Measurements from ENCODE around the gene CASTOR1. TPM values are rescaled to one million over a fixed set of nuclear protein-coding genes. Genes with fewer than 3 reads are reported as not detected.

The CASTOR1 gene
- total and polyA plus RNA-seq, 2 donors (not counting 3 experiments of a cell fraction or from before 2014, with no cell fraction given) = 8.1 to 26.8 TPM

DNA sequence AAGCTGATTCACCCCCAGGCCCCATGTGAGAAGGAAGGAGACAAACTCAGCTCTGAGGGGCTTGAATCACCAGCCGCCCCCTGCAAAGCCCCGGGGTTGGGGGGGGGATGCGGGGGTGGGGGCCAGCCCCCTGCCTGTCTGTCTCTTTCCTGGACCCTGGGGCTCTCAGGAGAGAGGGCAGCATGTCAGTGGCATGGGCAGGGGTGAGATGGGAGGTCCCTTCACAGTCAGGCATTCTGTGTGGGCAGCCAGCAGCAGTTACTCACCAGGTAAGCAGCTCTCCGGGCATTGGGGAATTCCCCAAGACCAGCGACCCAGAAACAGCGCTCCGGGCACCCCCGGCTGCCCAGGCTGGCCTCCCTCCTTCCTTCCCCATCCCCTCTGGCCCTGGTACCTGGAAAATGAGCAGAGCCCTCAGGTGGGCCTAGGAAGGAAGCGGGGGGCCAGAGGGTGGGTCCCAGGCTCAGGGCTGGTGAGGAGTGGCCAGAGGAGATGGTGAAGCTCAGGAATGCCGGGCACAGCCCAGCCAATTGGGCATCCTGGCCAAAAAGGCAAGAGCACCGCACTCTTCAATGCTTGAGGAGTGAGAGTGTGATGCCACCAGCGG is 38.5 kb downstream of the CASTOR1 start:
- DNase-seq (ENCODE audit: low read depth, low spot score) (no peak), FAIRE-seq (no peak)
- intact Hi-C loops (cut with micrococcal nuclease) = no loop called here
- H3K9me1 ChIP-seq (replicated peaks; ENCODE audit: control insufficient read depth, extremely low read depth, insufficient read depth, low read length) = no peaks in the 10 kb centered on the region
- H3K27me3 ChIP-seq (ENCODE audit: control insufficient read depth in 2 of 2, insufficient read depth in 2 of 2, low read length in 2 of 2) = peaks cover 14 to 18% of the 10 kb centered on the region in 2 experiments
- ChIA-PET POLR2A (interaction anchor here (0.5 kb wide), 1 partner anchor 205 kb away, joined by 3 read pairs; no protein-coding TSS in a partner anchor), CTCF (interaction anchor here (0.6 to 2.7 kb wide), 8 partner anchors 13 to 615 kb away, joined by 3 to 16 read pairs (median 4); no protein-coding TSS in a partner anchor)
- no peak overlapping the region for H3K9ac ChIP-seq (replicated peaks; ENCODE audit: extremely low read depth, insufficient read depth, low read length)
- no peak for TF ChIP-seq POLR2AphosphoS5 (IDR thresholded peaks at IDR 0.05; ENCODE audit: insufficient read depth, low read depth, low read length)
- TF ChIP-seq, protein P1, sequence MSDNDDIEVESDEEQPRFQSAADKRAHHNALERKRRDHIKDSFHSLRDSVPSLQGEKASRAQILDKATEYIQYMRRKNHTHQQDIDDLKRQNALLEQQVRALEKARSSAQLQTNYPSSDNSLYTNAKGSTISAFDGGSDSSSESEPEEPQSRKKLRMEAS (IDR thresholded peaks at IDR 0.05; ENCODE audit: insufficient read depth, insufficient read length) = no peak
- no peak for TF ChIP-seq GATA2 (IDR thresholded peaks at IDR 0.05; ENCODE audit: insufficient read depth, insufficient read length, low read depth, low read length)
- no peak for TF ChIP-seq FOS (IDR thresholded peaks at IDR 0.05; ENCODE audit: borderline replicate concordance, insufficient read depth, low read length)
- no peak for TF ChIP-seq POLR2A (IDR thresholded peaks at IDR 0.05; ENCODE audit: low read depth, low read length)
- TF ChIP-seq MYC (IDR thresholded peaks at IDR 0.05; ENCODE audit: low read depth, low read length) = no peak
- TF ChIP-seq JUN (IDR thresholded peaks at IDR 0.05; ENCODE audit: borderline replicate concordance, insufficient read depth, insufficient read length, low read depth) = no peak
- TF ChIP-seq, protein P2, sequence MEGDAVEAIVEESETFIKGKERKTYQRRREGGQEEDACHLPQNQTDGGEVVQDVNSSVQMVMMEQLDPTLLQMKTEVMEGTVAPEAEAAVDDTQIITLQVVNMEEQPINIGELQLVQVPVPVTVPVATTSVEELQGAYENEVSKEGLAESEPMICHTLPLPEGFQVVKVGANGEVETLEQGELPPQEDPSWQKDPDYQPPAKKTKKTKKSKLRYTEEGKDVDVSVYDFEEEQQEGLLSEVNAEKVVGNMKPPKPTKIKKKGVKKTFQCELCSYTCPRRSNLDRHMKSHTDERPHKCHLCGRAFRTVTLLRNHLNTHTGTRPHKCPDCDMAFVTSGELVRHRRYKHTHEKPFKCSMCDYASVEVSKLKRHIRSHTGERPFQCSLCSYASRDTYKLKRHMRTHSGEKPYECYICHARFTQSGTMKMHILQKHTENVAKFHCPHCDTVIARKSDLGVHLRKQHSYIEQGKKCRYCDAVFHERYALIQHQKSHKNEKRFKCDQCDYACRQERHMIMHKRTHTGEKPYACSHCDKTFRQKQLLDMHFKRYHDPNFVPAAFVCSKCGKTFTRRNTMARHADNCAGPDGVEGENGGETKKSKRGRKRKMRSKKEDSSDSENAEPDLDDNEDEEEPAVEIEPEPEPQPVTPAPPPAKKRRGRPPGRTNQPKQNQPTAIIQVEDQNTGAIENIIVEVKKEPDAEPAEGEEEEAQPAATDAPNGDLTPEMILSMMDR (IDR thresholded peaks at IDR 0.05; ENCODE audit: extremely low read depth in 1 of 2, insufficient read depth in 1 of 2, low read depth in 1 of 2, low read length in 2 of 2) = no peak
- no peak for TF ChIP-seq EZH2 (IDR thresholded peaks at IDR 0.05; ENCODE audit: borderline replicate concordance, low read depth, low read length, severe bottlenecking)
- H4K20me1 ChIP-seq (replicated peaks; ENCODE audit: control insufficient read depth, extremely low read depth, insufficient read depth, low read length) = no peaks in the 10 kb centered on the region
- H3K4me2 ChIP-seq (ENCODE audit: insufficient read depth, low read length) = no peak overlapping the region
- dilution Hi-C loops (cut with MboI; ENCODE audit: extremely low pct_ligation_motif_present, low sequenced_read_pairs) = no loop called here
- H2AFZ ChIP-seq (ENCODE audit: low read depth, low read length) = no peak overlapping the region
- no TSS peak for BruUV-seq (replicated peaks)
- no peak overlapping the region for H3K27ac ChIP-seq (ENCODE audit: insufficient read depth, low read depth, low read length)
- no peaks in the 10 kb centered on the region for H3K9me3 ChIP-seq (replicated peaks; ENCODE audit: control insufficient read depth, insufficient read depth, low read length)
- no peaks in the 10 kb centered on the region for H3K79me2 ChIP-seq (ENCODE audit: control insufficient read depth, insufficient read depth, low read length)
- H3K4me1 ChIP-seq (ENCODE audit: control insufficient read depth, extremely low read depth, insufficient read depth, low read length) = peaks cover 10% of the 10 kb centered on the region
- no peak overlapping the region for H3K4me3 ChIP-seq (replicated peaks in 1 of 3; ENCODE audit: insufficient read depth in 1 of 3, low read depth in 1 of 3, low read length in 3 of 3)
- no peaks in the 10 kb centered on the region for H3K36me3 ChIP-seq (ENCODE audit: control insufficient read depth in 2 of 2, extremely low read depth in 1 of 2, insufficient read depth in 2 of 2, low read length in 2 of 2)

Measured in endothelial cell of umbilical vein (primary cell).